ES-I3 (cell line): Measurements from ENCODE around the gene TIMM17B.

Source experiments
- H3K36me3 ChIP-seq: 2 replicates; pipeline ENCODE4 v1.6.1; 2013; ENCODE audit warnings: mild to moderate bottlenecking, low read length, control low read depth, moderate library complexity; ENCODE audit not compliant: insufficient read depth
- H3K4me1 ChIP-seq: 2 replicates; pipeline ENCODE4 v1.6.1; 2013; ENCODE audit warnings: mild to moderate bottlenecking, control low read depth, low read length; ENCODE audit not compliant: insufficient read depth
- H3K9ac ChIP-seq: 2 replicates; pipeline ENCODE4 v1.6.1; 2013; ENCODE audit warnings: low read depth, mild to moderate bottlenecking, low read length, moderate library complexity
- H3K9me3 ChIP-seq: 2 replicates; pipeline ENCODE4 v1.6.1; 2013; ENCODE audit warnings: mild to moderate bottlenecking, low read length, moderate library complexity; ENCODE audit not compliant: control insufficient read depth, insufficient read depth

The TIMM17B gene

DNA sequence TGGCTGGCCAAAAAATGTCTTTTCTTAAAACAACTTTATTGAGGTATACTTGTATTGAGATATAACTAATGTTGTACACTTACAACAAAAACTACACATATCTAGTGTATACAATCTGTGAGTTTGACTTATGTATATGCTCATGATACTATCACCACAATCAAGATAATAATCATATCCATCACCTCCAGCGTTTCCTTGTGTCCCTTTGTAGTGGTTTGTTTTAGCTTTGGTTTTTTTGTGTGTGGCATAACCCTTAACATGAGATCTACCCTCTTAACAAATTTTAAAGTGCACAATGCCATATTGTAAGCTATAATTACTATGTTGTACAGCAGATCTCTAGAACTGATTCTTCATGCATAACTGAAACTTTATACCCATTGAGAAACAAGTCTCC is 48.7 kb downstream of the TIMM17B start:
- H3K4me1 ChIP-seq: no peaks in the 10 kb centered on the region
- H3K9me3 ChIP-seq: peaks cover 7% of the 10 kb centered on the region; the same call in 1 of the 2 replicates
- H3K9ac ChIP-seq: no peak overlapping the region
- H3K36me3 ChIP-seq: no peaks in the 10 kb centered on the region
